CD4-positive, alpha-beta T cell (primary cell): ENCODE data around the gene ACADVL. TPM values are rescaled to one million over a fixed set of nuclear protein-coding genes. Genes with fewer than 3 reads are reported as not detected.
A peak's percentile ranks its signal among the peaks of the same experiment; 100 is the strongest.

Experiments
- ATAC-seq: fragments of 200-7000 bp; cut with Tn5 transposase; one replicate; pipeline ENCODE4 v1.10.0; 2022; ENCODE audit warnings: mild to moderate bottlenecking; ENCODE audit not compliant: poor library complexity
- CTCF ChIA-PET: fragments of 350-600 bp; sonication (Branson Sonifier 250); formaldehyde crosslinking; loops from one replicate; lab custom pipeline; 2021; ENCODE audit warnings: antibody characterized with exemption, inconsistent platforms; lab: Charles Lee
- POLR2A ChIA-PET: fragments of 350-600 bp; sonication (Branson Sonifier 250); formaldehyde crosslinking; loops from one replicate; lab custom pipeline; 2021; ENCODE audit warnings: antibody characterized with exemption, inconsistent platforms; lab: Charles Lee
- DNase-seq, 14 experiments: peaks; one replicate each; pipeline ENCODE4 v3.0.0-alpha.2; 2013 to 2020; ENCODE audit warnings: mixed read lengths in 2 of 14
- H3K27ac ChIP-seq, 2 donors: one replicate each; pipeline versions ENCODE4 v1.5.1 to v1.7.0; 2013; ENCODE audit warnings: low read length in 2 of 2, low read depth in 1 of 2, mild to moderate bottlenecking in 1 of 2
- H3K27me3 ChIP-seq, 2 experiments: 1 replicate in 1 of 2; 2 replicates in 1 of 2; pipeline versions ENCODE4 v1.6.1 to v1.7.0; 2013; ENCODE audit warnings: low read length in 2 of 2, control low read depth in 1 of 2, mild to moderate bottlenecking in 1 of 2, moderate library complexity in 1 of 2; ENCODE audit not compliant: insufficient read depth in 2 of 2, control insufficient read depth in 1 of 2
- H3K36me3 ChIP-seq: one replicate; pipeline ENCODE4 v1.6.1; 2013; ENCODE audit warnings: low read length, control low read depth; ENCODE audit not compliant: insufficient read depth
- H3K4me1 ChIP-seq: one replicate; pipeline ENCODE4 v1.6.1; 2013; ENCODE audit warnings: low read length, control low read depth; ENCODE audit not compliant: insufficient read depth
- H3K4me3 ChIP-seq: one replicate; pipeline ENCODE4 v1.5.1; 2013; ENCODE audit warnings: mild to moderate bottlenecking, low read length, moderate library complexity
- H3K9me3 ChIP-seq, 2 experiments: 1 replicate in 1 of 2; 2 replicates in 1 of 2; pipeline versions ENCODE4 v1.6.1 to v1.7.0; 2013; ENCODE audit warnings: low read length in 2 of 2, mild to moderate bottlenecking in 2 of 2, control low read depth in 1 of 2, moderate library complexity in 1 of 2; ENCODE audit not compliant: control insufficient read depth in 1 of 2, insufficient read depth in 1 of 2
- H3K27ac Mint-ChIP-seq: one replicate; pipeline ENCODE4 v1.8.0; 2020; ENCODE audit warnings: mixed read lengths
- H3K27me3 Mint-ChIP-seq: one replicate; pipeline ENCODE4 v1.8.0; 2021; ENCODE audit warnings: mixed read lengths
- H3K36me3 Mint-ChIP-seq: one replicate; pipeline ENCODE4 v1.8.0; 2021; ENCODE audit warnings: low read depth, mixed read lengths
- H3K4me1 Mint-ChIP-seq: one replicate; pipeline ENCODE4 v1.8.0; 2021; ENCODE audit warnings: low read depth, mixed read lengths
- H3K4me3 Mint-ChIP-seq: one replicate; pipeline ENCODE4 v1.8.0; 2020; ENCODE audit warnings: mild to moderate bottlenecking, mixed read lengths
- H3K9me3 Mint-ChIP-seq: one replicate; pipeline ENCODE4 v1.8.0; 2020; ENCODE audit warnings: mixed read lengths
- intact Hi-C, 2 experiments: fragments of 100-400 bp; cut with DNase I in 1 of 2; cut with micrococcal nuclease in 1 of 2; formaldehyde crosslinking; loops; one replicate each; pipeline versions ENCODE4 v1.15.1 to v1.9.0; 2023 to 2025; cut with DNase I, micrococcal nuclease
- total RNA-seq, 174 experiments: library from RNA in 2 of 174; stranded (reverse) in 2 of 174; gene quantifications; one replicate each; pipeline ENCODE4 v1.2.3 and lab custom pipeline; 2021 to 2026
- TF ChIP-seq, protein P1 (sequence below): fragments of 200-600 bp; IDR thresholded peaks from one replicate; pipeline ENCODE4 v1.8.0; 2022; ENCODE audit warnings: antibody characterized with exemption, mild to moderate bottlenecking

Gene ACADVL
- total RNA-seq, 2 experiments from 2014 or later: 237 to 257 TPM

- Histone ChIP-seq H3K4me1 (peaks cover 28% of the 10 kb centered on the region), H3K4me3 (no peak overlapping the region), H3K36me3 (peaks cover 57% of the 10 kb centered on the region), H3K27me3 (no peaks in the 10 kb centered on the region), H3K9me3 (no peaks in the 10 kb centered on the region), H3K27ac (no peak overlapping the region)
- DNase-seq (no peak), ATAC-seq (no peak)
- peaks cover 33% of the 10 kb centered on the region for H3K4me1 Mint-ChIP-seq
- H3K27ac Mint-ChIP-seq: no peak overlapping the region
- ChIA-PET CTCF (no interaction called here), POLR2A (interaction anchor here (17.0 kb wide), 1 partner anchor 10 kb away, joined by 234 read pairs; the partner anchor contains the start of genes ACADVL and DLG4)
- no peaks in the 10 kb centered on the region for H3K27me3 Mint-ChIP-seq
- H3K36me3 Mint-ChIP-seq: peaks cover 68% of the 10 kb centered on the region
- H3K9me3 Mint-ChIP-seq: no peaks in the 10 kb centered on the region
- intact Hi-C loops: no loop called here
- TF ChIP-seq, protein P1, sequence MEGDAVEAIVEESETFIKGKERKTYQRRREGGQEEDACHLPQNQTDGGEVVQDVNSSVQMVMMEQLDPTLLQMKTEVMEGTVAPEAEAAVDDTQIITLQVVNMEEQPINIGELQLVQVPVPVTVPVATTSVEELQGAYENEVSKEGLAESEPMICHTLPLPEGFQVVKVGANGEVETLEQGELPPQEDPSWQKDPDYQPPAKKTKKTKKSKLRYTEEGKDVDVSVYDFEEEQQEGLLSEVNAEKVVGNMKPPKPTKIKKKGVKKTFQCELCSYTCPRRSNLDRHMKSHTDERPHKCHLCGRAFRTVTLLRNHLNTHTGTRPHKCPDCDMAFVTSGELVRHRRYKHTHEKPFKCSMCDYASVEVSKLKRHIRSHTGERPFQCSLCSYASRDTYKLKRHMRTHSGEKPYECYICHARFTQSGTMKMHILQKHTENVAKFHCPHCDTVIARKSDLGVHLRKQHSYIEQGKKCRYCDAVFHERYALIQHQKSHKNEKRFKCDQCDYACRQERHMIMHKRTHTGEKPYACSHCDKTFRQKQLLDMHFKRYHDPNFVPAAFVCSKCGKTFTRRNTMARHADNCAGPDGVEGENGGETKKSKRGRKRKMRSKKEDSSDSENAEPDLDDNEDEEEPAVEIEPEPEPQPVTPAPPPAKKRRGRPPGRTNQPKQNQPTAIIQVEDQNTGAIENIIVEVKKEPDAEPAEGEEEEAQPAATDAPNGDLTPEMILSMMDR: no peak
- H3K4me3 Mint-ChIP-seq: no peak overlapping the region
These were observed 9.8 kb downstream of the ACADVL start for GRCh38 chr17:7229504-7229903.

DNA sequence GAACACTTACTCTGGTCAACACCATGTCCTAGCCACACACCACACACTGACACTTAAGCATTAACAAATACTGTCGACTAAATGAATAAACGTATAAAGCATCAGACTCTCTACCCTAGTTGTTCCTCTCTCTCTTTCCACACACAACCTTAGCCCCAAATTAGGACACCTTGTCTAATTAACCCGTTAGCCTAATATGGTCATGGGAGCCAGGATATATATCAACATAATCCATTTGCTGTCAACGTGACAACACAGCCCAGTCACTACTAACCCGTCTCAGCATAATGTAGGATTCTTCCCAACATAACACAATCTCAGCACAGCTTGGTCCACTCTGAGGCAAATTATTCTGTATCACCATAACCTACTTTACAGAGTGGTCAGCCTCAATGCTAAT, 12.4 kb downstream of the ACADVL start:
- CTCF ChIA-PET: interaction anchor here (0.9 kb wide), 1 partner anchor 11 kb away, joined by 3 read pairs; no protein-coding TSS in a partner anchor
- no peak overlapping the region for H3K27ac ChIP-seq
- TF ChIP-seq, protein P1: no peak
- peaks cover 54% of the 10 kb centered on the region for H3K4me1 ChIP-seq
- no peak overlapping the region for H3K27ac Mint-ChIP-seq
- ATAC-seq: no peak
- no peak for DNase-seq
- POLR2A ChIA-PET: interaction anchor here (17.0 kb wide), 1 partner anchor 13 kb away, joined by 234 read pairs; the partner anchor contains the start of genes ACADVL and DLG4
- H3K4me3 ChIP-seq: no peak overlapping the region
- no peaks in the 10 kb centered on the region for H3K9me3 ChIP-seq
- H3K4me1 Mint-ChIP-seq: peaks cover 46% of the 10 kb centered on the region
- peak overlapping the region; percentile 65 for H3K4me3 Mint-ChIP-seq
- intact Hi-C loops: loop anchor here (10.0 kb wide), 1 partner anchor 613 kb away; no protein-coding TSS in a partner anchor
- no peaks in the 10 kb centered on the region for H3K27me3 Mint-ChIP-seq
- peaks cover 72% of the 10 kb centered on the region for H3K36me3 Mint-ChIP-seq
- no peaks in the 10 kb centered on the region for H3K9me3 Mint-ChIP-seq
- H3K27me3 ChIP-seq: no peaks in the 10 kb centered on the region
- peaks cover 53% of the 10 kb centered on the region for H3K36me3 ChIP-seq

DNA sequence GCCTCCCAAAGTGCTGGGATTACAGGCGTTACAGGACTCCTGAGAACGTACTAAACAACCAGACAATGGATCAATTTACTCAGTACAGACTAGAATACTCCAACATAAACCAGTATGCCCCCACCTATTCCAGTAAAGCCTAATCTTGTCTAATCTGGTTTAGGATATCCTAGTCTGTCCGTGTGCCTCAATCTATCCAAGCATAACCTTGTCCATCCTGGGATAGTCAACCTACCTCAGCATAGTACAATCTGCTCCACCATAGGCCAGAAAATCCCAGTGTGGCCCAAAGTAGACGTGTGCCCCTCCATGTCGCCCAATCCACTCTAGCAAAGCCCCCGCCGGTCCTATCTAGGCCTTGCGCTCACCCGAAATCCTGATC, 14.0 kb downstream of the ACADVL start:
- Histone ChIP-seq H3K27me3 (no peaks in the 10 kb centered on the region), H3K36me3 (peaks cover 41% of the 10 kb centered on the region), H3K4me3 (peak overlapping the region; percentile 97), H3K4me1 (peaks cover 60% of the 10 kb centered on the region), H3K9me3 (no peaks in the 10 kb centered on the region), H3K27ac (peak overlapping the region; percentile 48 to 81)
- DNase-seq: no peak
- H3K27me3 Mint-ChIP-seq: no peaks in the 10 kb centered on the region
- TF ChIP-seq, protein P1: no peak
- H3K4me1 Mint-ChIP-seq: peaks cover 46% of the 10 kb centered on the region
- no peak for ATAC-seq
- peak overlapping the region; percentile 94 for H3K4me3 Mint-ChIP-seq
- peak overlapping the region; percentile 92 for H3K27ac Mint-ChIP-seq
- H3K9me3 Mint-ChIP-seq: no peaks in the 10 kb centered on the region
- peaks cover 67% of the 10 kb centered on the region for H3K36me3 Mint-ChIP-seq
- intact Hi-C loops: loop anchor here (1.0 to 10.0 kb wide), 2 partner anchors 28 to 611 kb away; no protein-coding TSS in a partner anchor
- POLR2A ChIA-PET: interaction anchor here (0.8 to 17.0 kb wide), 12 partner anchors 9 to 340 kb away, joined by 3 to 234 read pairs (median 4); partner anchors contain the start of genes ACADVL, ACAP1, CTDNEP1 and DLG4
- CTCF ChIA-PET: interaction anchor here (1.0 to 3.5 kb wide), 3 partner anchors 13 to 62 kb away, joined by 4 to 19 read pairs (median 6); partner anchors contain the start of genes ACADVL and DLG4
